HS-5 (cell line): ENCODE results near the gene MEGF9.
"Not testable (repeated sequence)": the region's sequence is repeated elsewhere in the genome, so short reads cannot be mapped to it uniquely, and the experiment has no call there.

Source experiments
- DNase-seq: peaks from one replicate; pipeline ENCODE4 v3.0.0-alpha.2; 2012; ENCODE audit warnings: low read depth

Gene MEGF9

GRCh38 chr9:120714088-120714845 lies at the start of gene MEGF9:
Gene MEGF9, minus strand, starts transcription at chr9:120714470. Its CDS starts 112 bp downstream, at chr9:120714358.
- peak; percentile 85 for DNase-seq

DNA sequence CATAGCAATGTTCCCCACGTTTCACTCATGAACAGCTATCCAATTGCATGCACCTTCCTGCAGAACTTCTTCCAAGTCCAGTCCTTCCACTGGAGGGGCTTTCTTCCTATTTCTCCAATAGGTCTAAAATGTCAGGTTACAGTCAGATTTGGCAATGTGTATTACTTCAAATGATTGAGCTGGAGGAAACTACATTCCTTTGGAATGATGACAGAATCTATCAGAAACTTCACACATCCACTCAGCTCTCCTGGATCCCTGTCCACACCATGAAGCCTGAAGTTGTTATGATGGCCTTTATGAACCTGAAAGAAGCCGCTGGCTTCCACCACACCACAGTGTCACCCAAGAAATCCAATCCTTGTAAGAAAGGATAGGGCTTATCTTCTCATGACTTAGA lies 46.7 kb upstream of the MEGF9 start:
- no peak for DNase-seq

DNA sequence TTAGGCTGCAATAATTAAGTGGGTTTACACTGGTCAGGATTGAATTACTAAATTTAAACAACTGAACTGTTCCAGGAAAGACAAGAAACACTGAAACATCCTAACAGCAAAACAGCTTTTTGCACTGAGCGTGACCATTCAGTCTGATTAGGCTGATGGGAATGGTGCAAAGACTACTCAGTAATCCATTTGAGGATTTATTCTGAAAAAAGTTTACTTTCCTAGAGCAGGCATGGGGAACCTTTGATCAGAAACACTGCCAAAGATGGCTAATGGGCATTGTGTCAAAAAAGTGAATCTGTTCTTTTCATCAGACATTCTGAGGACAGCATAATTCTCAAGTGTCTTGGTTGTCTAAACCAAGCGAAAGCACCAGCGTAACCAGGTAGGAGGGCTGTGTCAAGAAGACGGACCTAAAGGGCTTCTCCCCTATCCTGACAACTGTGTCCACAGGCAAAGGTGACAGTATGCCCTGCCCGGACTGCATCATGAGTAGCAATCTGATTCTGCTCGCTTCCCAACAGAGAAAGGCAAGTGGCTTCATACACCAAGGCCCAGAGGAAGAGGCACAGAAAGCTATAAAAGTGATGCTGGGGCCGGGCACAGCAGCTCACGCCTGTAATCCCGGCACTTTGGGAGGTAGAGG lies 45.6 kb upstream of the MEGF9 start:
- no peak for DNase-seq

DNA sequence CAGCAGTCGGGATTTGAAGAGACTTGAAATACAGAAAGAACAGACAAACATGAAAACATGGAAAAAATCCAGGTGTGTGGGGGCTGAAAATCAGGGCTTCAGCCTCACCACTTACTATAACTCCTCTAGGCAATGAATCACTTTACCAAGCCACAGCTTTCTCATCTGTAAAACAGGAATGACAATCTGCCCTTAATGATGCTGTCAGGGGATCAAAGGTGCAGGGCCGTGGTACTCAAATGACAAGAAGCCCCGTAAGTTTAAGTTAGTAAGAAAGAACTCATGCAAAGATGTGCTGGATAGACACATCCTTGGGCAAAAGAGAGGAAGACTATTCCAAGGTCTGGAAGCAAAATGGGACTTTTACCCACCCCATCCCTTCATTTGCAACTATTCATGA lies 44.3 kb upstream of the MEGF9 start:
- no peak for DNase-seq

DNA sequence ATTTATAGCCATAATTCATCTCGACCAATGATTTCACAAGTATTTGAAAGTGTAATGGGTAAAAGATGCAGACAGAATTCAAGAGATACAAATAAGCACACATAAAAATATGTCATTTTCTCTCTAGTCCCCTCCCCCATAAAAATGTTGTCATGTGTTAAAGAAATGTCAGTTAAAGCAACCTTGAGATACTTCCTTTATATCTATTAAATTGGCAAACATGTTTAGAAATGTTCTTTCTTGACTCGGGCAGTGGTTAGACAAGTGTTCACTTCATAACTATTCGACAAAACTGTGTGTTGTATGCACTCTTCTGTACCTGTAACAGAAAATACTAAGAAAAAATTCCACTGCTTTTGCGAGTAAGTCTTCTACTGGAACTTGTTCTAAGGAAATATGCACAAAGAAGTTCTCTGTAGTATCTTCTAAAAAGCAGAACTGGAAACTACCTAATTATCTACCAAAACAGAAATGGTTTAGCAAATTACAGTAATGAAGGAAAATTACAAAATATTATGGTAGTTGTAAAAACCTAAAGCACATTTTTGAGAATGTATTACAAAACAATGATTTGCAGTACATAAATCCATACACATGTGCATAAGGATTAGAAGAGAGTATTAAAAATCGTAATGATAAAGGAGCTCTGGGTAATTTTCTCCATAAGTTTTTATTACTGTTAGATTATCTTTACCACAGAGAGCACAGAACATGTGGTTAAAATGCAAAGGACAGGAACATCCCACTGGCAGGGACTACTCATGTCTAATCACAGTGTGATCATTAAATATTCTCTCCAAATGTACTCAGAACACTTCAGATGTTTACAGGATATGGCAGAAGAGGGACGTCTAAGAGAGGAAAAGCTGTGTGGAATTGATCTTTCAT lies 43.0 kb upstream of the MEGF9 start:
- DNase-seq = no peak

DNA sequence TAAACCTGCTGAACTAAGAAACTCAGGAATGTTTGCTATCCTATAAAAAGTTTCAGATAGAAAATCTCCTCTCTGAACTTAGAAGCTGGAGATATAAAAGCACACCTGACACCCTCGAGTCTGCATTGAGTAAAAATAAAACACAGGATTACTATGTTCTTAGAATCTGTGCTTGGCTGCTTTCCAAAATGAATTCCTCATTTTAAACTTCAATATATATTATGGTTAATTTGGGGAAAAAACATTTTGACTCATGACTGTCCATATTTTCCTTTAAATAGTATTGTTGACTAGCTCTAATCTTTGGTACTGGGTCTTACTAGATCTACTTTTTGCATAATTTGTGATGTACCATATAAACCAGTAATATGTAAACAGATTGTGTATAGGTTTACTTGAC lies 42.3 kb upstream of the MEGF9 start:
- DNase-seq = no peak

DNA sequence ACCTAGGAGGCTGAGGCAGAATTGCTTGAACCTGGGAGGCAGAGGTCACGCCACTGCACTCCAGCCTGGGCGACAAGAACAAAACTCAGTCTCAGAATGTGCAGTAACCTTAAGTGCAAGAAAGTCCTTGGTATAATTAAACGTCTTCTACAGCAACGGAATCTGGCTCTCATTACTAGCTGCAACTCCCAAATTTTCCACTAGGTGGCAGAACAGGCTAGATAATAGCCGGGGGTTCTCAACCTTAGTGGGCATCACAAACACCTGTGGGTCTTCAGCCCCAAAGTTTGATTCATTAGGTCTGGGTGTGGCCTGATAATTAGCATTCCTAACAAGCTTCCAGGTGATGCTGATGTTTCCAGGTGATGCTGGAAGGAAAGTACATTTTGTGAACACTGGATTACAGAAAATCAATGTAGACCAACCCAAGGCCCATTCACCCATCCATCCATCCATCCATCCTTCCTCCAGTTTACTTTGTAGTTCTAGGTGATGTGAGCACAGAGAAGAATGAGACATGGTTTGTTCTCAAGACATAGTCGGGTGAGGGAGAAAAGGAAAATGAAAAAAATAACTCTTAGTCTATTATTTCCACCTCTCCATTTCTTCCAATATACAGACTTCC lies 41.7 kb upstream of the MEGF9 start:
- DNase-seq = no peak

GRCh38 chr9:120755044-120755443 lies 40.8 kb upstream of the MEGF9 start:
- no peak for DNase-seq

- DNase-seq = no peak
Measured at GRCh38 chr9:120750421-120750820, 36.2 kb upstream of the MEGF9 start.

- DNase-seq = not testable (repeated sequence)
Measured at GRCh38 chr9:120746366-120746765, 32.1 kb upstream of the MEGF9 start.

- DNase-seq = no peak
Measured at GRCh38 chr9:120745278-120745677, 31.0 kb upstream of the MEGF9 start.

DNA sequence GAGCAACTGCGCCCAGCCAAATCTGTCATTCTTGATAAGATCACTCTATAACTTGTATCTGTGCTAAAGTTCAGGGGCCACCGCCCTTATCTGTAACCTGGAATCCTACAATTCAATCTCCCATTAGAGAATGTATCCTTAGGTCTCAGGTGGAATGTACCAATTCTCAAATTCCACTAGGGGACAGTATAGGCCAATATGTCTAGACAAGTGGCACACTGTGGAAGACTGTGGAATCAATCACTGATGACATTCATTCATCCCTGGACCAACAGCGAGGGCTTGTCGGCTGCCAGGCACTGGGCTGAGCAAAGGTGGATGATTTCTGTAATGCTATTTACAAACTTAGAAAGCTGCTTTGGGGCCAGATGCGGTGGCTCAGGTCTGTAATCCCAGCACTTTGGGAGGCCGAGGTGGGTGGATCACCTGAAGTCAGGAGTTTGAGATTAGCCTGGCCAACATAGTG lies 28.7 kb upstream of the MEGF9 start:
- no peak for DNase-seq

GRCh38 chr9:120741701-120742100 lies 27.4 kb upstream of the MEGF9 start:
- no peak for DNase-seq

- DNase-seq = no peak
Measured at GRCh38 chr9:120741191-120741590, 26.9 kb upstream of the MEGF9 start.

- DNase-seq = no peak
Measured at GRCh38 chr9:120740132-120740531, 25.9 kb upstream of the MEGF9 start.

GRCh38 chr9:120737416-120738165 lies 23.3 kb upstream of the MEGF9 start:
- no peak for DNase-seq

DNA sequence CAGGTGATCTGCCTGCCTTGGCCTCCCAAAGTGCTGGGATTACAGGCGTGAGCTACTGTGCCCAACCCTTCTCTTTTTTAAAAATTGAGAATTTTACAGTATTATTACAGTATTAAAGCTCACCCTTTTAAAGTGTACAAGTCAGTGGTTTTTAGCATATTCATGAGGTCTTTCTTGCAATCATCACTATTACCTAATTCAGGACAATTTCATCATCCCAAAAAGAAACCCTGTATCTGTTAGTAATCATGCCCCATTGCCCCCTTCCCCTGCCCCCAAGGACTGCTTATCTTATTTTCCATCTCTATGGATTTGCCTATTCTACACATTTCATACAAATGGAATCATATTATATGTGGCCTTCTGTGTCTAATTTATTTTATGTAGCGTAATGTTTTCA lies 22.6 kb upstream of the MEGF9 start:
- DNase-seq = no peak

DNA sequence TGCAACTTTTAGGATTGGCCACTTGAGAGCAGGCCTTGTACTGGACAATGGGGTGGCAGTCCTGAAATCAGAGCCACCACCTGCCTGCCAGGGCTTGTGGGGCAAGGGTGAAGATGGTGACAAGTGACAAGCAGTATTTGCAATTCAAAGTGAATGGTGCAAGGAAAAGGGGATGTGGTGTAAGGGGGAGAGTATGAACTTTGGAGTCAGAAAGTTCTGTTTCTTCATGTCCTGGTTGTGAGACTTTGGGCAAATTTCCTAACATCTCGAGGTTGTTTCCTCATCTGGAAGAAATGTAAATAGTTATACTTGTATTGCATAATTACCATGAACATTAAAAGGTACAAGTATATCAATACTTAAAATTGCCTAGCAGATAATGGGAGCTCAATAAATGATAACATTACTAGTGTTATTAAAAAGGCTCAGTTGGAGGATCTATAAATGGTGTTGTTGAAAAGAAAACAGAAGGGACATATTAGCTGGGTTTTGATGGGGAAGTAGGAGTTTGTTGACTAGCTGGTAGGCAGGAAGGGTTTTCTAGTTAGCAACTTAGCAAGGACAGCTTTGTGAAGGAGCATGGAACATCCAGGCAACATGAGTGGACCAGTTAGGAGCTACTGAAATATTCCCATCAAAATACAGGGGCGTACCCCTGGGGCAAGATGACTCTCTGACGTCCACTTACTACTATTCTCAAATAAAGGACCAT lies 21.3 kb upstream of the MEGF9 start:
- DNase-seq = no peak

DNA sequence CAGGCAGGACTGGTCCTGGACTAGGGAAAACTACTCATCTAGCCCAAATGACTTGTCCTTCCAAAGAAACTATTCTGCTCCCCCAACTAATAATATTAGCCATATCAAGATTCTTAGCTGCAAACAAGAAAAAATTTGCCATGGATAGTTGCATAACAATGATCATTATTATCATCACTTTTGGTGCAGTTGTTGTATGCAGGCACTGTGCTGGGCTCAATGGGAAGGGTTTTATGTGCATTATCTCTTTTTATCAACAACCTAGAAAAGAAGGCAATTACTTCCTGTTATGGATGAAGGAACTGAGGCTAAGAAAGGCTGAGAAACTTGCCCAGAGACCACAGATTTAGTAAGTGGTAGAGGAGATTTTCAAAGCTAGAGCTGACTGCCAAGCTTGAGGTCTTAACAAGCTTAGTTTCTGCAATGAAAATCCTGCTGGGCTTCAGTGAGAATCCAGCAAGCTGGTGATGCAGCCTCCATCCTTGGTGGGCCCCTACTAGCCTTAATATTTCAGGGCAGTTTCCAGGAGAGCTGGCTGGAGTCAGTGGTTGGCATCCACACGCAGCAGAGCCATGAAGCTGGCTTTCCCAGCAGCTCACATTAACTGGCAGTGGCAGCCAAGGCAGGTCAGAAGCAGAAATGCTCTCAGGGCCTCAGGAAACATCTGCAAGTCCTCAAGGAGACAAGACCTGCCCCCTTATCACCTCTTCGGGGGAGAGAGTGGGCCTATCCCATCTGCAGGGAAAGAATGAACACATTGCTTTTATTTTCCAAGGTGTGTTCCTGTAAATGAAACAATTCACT lies 20.5 kb upstream of the MEGF9 start:
- DNase-seq = no peak

DNA sequence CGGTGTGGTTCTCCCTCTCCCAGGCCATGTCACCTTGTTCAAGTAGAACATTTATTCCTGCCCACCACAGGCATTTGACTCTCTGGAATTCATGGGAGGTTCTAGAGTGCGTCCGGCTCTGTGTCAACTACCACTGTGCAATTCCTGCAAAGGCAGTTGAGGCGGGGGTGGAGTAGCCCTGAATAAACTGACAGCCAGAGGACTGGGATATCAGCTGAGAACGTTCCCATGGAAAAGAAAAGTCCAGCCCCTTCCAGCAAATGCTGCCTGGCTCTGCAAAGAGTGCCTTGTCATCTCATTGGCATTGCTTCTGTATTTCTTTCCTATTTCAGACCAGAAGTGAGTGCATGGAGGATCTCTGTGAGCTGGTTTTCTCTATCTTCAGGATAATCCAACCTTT lies 18.9 kb upstream of the MEGF9 start:
- DNase-seq = no peak
